Fibroblast of villous mesenchyme (primary cell): ENCODE measurements around the gene RAB3A. TPM values are rescaled to one million over a fixed set of nuclear protein-coding genes. Genes with fewer than 3 reads are reported as not detected.
A peak's percentile ranks its signal among the peaks of the same experiment; 100 is the strongest.
"Not testable (repeated sequence)": the region's sequence is repeated elsewhere in the genome, so short reads cannot be mapped to it uniquely, and the experiment has no call there.

ENCODE experiments used
- DNase-seq: peaks from one replicate; pipeline ENCODE4 v3.0.0-alpha.2; 2010; ENCODE audit warnings: low read depth
- H3K4me3 ChIP-seq: 2 replicates; pipeline ENCODE4 v1.5.1; 2011; ENCODE audit warnings: low read depth, mild to moderate bottlenecking, low read length
- CTCF ChIP-seq: IDR thresholded peaks from 2 replicates; pipeline ENCODE4 v1.5.1; 2012; ENCODE audit warnings: low read depth, mild to moderate bottlenecking, low read length; ENCODE audit not compliant: insufficient read depth
- total RNA-seq: library from RNA; depleted of rRNA; stranded (reverse); fragments of >200 nt; gene quantifications from 2 replicates; pipeline ENCODE4 v1.2.3, GENCODE V29; 2012

Gene RAB3A
- total RNA-seq, 1 donor, result 1.3 TPM

GRCh38 chr19:18216789-18217188, 12.9 kb upstream of the RAB3A start:
- TF ChIP-seq CTCF, result no peak
- no peak for DNase-seq
- no peak overlapping the region for H3K4me3 ChIP-seq

GRCh38 chr19:18214779-18215433, 11.1 kb upstream of the RAB3A start:
- DNase-seq, result no peak
- H3K4me3 ChIP-seq, result no peak overlapping the region
- TF ChIP-seq CTCF, result no peak

- H3K4me3 ChIP-seq, result no peak overlapping the region
- no peak for DNase-seq
- TF ChIP-seq CTCF, result no peak
Measured at GRCh38 chr19:18211683-18212082, 7.8 kb upstream of the RAB3A start.

- DNase-seq, H3K4me3 ChIP-seq: not testable (repeated sequence)
Measured at GRCh38 chr19:18209912-18210311, 6.1 kb upstream of the RAB3A start.

DNA sequence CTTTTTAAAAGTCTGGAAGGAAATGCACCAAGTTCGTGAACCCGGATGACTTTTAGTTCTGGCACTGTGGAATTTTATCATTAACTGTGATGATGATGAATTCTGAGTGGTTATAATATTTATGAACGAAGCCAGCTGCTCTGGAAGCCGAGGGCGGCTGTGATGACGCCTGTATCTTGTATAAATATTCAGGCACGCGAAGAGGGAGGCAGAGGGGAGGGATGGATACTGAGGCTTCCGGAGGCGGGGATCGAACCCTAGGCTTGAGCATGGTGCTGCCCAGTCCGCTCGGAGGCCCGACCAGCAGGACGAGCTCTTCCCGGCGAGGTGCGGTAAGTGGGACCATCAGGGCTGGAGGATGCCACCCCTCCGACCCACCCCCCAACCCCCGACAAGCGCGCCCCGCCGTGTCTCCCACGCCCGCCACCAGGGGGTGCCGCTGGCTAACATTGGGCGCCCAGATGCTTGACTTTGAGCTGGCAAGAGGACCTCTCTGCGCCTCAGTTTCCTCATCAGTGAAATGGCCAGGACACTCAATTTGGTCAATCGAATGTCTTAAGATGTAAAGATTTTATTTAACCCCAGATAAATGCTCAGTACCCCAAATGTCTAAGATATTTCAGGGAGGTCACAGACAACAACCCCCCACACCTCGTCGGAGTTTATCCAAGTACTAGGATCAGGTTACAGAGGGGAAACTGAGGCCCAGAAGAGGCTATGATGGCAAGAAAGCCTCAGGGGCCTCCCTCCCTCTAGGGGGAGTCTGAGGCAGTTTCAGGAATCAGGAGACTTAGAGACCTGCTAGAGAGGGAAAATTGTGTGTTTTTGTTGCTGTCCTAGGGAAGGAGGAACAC, 4.5 kb upstream of the RAB3A start:
- no peak overlapping the region for H3K4me3 ChIP-seq
- peak; percentile 88 for DNase-seq
- TF ChIP-seq CTCF, result peak; percentile 51

GRCh38 chr19:18206018-18206417, 2.2 kb upstream of the RAB3A start:
- DNase-seq, result no peak
- no peak for TF ChIP-seq CTCF
- H3K4me3 ChIP-seq, result peak overlapping the region; percentile 86

DNA sequence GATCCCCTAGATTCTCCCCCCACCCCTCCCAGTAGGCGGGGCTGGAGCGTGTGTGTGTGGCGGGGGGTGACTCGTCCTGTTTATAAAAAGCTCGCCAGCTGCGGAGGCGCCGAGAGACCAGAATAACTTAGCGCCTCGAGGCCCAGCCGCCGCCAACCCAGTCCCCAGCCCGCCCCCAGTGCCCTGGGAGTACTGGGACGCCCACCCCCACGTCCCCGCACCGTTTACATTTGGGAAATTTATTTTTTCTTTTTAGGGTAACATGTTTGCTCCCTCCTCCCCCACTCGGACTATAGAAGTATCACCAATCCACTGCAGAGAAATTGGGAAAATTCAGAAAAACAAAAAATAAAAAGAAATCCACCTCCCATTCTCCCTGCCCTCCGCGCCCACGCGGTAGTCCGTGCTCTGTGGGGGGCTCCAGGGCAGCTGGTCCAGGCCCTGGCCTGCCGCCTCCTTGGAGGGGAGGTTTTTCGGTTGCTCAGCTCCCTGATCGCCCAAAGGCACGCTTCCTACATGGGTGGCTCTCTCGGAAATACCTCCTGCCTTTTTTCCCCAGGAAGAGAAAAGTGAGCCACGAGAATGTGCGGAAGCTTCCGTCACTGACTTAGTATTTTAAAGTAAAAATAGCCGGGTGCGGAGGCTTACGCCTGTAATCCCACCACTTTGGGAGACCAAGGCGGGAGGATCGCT, 1.5 kb upstream of the RAB3A start:
- H3K4me3 ChIP-seq, result peak overlapping the region; percentile 86
- no peak for TF ChIP-seq CTCF
- peak; percentile 86 for DNase-seq
